AG09309 (cell line): Measurements from ENCODE around the gene TRIO.

Source experiments
- DNase-seq: peaks from one replicate; pipeline ENCODE4 v3.0.0-alpha.2; 2010; ENCODE audit warnings: low read depth
- H3K4me3 ChIP-seq: 2 replicates; pipeline ENCODE4 v1.5.1; 2011; ENCODE audit warnings: mild to moderate bottlenecking, low read depth, low read length, moderate library complexity; ENCODE audit not compliant: control insufficient read depth
- TF ChIP-seq, protein P1 (sequence below): IDR thresholded peaks from 2 replicates; pipeline ENCODE4 v1.5.1; 2011; ENCODE audit warnings: mild to moderate bottlenecking, low read depth, low read length, inconsistent platforms; ENCODE audit not compliant: insufficient read depth, control insufficient read depth; ENCODE audit errors: missing control alignments

TRIO gene

DNA sequence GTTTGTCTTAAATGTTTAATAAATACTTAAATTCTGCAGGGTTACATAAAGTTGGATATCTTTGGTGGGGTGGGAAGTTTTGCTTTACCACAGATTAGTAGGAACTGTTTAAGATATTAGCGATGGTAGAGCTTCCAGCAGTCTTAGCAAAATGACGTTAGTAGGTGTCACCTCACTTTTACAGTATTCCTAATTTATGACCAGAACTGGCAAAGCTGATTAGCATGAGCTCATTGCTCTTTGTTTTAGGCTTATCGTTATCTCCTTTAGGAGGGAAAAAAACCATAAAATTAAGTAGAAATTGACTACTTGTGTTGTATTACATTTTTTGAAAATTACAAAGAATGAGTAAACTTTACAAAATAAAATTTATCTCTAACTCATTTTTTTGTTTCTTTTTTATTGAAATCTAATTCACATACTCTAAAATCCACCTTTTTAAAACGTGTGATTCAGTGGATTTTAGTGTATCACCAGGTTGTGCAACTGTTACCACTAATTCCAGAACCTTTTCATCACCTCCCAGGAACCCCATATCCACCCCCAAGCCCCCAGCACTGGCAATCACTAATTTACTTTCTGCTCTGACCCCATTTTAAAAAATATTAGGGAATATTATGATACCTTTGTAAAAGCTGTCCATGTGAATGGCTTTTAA lies 129.5 kb downstream of the TRIO start:
- no peak overlapping the region for H3K4me3 ChIP-seq
- TF ChIP-seq, protein P1, sequence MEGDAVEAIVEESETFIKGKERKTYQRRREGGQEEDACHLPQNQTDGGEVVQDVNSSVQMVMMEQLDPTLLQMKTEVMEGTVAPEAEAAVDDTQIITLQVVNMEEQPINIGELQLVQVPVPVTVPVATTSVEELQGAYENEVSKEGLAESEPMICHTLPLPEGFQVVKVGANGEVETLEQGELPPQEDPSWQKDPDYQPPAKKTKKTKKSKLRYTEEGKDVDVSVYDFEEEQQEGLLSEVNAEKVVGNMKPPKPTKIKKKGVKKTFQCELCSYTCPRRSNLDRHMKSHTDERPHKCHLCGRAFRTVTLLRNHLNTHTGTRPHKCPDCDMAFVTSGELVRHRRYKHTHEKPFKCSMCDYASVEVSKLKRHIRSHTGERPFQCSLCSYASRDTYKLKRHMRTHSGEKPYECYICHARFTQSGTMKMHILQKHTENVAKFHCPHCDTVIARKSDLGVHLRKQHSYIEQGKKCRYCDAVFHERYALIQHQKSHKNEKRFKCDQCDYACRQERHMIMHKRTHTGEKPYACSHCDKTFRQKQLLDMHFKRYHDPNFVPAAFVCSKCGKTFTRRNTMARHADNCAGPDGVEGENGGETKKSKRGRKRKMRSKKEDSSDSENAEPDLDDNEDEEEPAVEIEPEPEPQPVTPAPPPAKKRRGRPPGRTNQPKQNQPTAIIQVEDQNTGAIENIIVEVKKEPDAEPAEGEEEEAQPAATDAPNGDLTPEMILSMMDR = no peak
- no peak for DNase-seq

DNA sequence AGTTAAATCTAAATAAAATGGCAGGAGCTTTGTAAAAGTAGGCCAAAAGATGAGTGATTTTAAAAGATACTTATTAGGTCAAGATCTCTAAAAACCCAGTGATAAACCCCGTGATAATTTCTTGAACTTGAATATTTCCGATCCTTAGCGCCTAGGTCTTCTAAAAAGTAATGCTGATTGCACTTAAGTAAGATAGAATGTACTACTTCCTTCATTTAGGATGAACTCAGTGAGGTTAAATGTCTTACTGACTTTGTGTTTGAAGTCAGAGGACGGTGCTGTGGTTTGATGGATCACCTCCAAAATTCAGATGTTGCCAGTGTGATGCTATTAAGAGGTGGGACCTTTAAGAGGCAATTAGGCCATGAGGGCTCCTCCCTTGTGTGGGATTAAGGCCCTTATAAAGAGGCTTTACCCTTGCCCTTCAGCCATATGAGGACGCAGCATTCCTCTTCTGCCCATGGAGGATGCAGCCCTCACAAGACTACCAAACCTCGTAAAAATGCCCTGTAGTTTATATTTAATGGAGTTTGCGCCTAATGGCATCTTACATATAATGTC lies 130.1 kb downstream of the TRIO start:
- DNase-seq = no peak
- TF ChIP-seq, protein P1 = no peak
- no peak overlapping the region for H3K4me3 ChIP-seq

DNA sequence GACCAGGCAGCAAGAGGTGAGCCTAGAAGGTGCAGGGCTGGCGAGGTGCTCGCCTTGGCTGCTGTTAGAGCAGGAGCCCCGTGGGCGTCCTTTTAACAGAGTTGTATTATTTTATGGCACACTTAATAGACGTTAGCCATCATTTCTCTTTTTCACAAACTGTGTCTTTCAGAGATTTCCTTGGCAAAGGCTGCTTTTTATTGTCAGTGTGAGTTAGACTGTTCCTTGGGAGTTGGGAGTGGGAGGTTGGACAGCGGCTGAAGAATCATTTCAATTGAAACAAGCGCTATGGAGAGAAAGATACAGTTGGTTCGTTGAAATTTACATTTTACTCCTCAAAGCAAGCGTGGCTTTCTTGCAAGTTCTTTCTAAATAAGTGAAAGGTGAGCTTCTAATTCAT lies 133.2 kb downstream of the TRIO start:
- no peak for DNase-seq
- H3K4me3 ChIP-seq = no peak overlapping the region
- TF ChIP-seq, protein P1 = no peak

DNA sequence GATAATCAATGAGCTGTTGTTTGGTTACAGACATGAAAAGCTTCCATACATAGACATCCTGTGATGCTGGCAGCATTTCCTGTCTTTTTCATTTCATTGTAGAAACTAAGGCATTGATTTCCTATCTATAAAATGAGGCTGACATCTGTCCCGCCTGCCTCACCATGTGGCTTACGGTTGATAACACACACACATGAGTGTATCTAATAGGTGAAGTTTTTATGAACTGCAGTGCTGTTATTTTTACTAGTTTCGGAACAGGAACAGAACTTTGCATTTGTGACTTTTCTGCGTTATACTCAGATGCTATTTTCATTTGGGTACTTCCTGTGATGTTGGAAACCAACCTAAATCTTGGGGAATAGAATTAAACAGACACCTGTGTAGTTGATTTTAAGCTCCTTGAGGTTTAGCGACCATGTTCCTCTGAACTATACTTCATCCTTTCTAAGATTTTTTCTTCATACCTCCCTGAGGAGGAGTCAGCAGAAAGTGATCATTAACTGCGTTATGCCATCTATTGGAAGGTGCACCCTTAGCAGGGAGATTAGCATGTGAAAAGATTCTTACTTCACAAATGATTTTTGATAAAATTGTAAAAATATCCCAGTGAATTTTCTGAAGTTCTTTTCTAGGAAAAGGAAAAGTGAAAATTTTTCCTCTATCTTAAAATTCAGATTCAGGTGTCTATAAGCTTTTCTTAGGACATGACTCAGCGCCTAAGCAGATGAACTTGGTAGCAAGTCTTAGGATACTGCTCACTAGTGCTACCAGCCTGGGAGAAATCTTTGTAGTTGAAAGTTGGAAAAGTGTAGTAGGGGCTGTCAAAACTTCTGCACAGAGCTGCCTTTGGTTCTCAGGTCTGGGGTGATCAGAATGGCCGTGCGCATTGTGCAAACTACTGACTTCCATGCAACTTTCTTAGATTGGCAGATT lies 134.5 kb downstream of the TRIO start:
- no peak for DNase-seq
- TF ChIP-seq, protein P1 = no peak
- H3K4me3 ChIP-seq = no peak overlapping the region

DNA sequence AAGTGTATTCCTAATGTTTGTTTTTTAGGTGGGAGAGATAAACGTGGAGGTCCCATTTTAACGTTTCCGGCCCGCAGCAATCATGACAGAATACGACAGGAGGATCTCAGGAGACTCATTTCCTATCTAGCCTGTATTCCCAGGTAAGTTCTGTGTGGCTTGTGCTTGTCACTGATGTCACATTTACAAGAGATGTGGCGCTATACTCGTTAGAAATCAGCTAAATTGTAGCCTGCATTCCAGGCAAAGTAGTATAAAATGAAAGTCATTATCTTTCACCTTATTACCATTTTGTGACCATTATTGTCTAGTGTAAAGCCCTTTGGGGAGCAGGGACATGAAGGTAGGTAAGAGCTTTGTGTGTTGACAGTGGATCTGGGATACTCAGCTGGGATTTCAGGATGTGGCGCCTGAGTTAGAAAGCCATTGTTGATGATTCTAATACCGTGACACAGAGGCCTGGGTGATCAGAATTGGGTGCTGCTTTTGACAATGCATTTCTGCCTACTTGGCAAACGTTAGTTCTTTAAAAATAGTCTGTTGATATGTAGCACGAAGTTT lies 137.2 kb downstream of the TRIO start:
- no peak overlapping the region for H3K4me3 ChIP-seq
- TF ChIP-seq, protein P1 = no peak
- no peak for DNase-seq

DNA sequence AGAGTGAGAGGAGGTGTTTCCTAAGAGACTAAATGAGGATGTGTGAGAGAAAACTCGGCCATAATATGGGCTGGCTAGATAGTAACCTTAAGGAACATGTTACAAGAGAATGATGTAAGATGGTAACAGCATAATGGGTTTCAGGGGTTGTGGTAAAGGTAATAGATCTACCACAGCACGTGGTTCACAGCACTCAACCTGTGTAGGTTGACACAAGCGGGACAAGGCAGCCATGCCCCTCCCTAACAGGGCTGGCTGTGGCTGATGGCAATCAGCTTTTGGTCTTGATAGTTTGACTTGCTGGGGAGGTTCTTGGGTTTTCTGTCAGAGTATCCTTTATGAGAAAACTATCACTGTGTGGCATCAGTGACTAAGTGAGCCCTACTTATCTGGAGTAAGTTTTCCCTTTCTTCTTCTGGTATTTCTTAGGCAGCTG lies 138.6 kb downstream of the TRIO start:
- DNase-seq = no peak
- H3K4me3 ChIP-seq = no peak overlapping the region
- TF ChIP-seq, protein P1 = no peak
